Measurements from ENCODE around the gene FADS1.

FADS1 gene

DNA sequence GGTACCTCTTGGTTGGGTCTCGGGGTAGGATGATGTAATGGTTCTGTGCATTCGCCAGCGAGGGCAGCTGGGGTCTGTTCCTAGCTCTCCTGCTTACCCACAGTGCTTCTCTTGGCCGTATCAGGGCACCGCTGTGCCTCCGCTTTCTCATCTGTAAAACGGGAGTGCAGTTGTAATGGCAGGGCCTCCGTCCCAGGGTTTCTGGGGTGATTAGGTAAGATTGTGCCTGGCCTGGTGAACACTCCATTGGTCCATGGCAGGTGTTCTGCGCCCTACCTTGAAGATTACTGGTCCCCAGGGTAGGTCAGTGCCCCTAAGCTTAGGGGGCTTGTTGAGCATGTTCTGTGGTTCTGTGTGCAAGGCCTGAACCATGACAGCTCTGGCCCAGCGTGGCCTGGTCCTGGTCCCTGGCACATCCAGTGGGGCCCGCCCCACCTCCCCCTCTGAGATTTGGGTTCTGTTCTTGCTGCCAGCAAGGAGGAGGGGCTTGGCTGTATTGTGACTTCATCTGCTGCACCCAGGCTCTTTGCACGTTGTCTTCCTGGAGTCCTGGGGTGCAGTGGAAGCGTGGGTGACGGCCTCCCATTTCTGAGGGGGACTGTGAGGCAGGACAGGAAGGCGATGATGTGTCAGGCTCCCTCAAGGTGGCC is 59.5 kb downstream of the FADS1 start:
- no peak for DNase-seq

DNA sequence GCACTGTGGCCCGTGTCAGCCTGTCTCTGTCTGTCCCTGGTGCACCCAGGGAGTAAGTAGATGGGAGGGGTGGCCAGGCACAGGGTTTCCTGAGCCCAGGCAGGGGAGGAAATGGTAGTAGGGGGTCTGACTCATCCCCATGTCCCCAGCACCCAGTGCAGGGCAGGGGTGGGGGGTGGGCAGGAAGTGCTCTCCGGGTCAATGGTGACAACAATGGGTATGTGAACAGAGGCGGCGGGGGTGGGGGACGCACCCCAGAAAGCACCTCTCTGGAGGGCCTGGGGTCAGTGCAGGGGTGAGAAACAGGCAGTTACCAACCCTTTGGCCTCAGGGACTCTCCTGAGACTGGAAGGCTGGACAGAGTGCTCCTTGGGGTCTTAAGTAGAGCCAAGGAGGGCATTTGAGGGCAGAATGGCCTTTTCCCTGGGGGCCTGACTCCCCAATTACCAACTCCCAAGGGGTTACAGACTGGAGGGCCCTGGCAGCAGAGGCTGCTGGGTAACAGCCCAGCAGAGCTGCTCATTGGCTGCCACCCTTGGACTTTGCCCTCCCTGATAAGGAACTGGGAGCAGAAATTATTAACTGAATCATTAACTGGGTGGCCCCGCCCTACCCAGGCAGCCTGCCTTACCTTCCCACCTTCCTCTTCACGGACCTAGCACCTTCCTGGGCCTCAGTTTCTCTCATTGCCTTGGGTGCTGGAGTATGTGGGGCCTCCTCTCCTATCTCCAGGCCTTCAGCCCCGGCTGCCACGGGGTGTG is 60.2 kb downstream of the FADS1 start:
- no peak for DNase-seq

DNA sequence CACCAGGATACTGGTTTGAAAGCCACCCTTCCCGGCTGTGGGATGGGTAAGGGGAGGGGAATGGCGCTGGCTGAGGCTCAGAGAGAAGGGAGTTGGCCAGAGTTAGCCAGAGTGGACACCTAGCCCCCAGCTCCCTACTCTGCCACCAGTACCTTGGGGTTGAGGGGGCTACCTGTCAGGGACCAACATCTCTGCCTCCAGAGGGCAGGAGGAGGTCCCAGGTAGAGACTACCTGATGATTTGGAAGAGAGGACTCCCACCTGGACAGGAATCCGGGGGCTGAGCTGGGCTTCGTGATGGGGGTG is 60.7 kb downstream of the FADS1 start:
- no peak for DNase-seq

DNA sequence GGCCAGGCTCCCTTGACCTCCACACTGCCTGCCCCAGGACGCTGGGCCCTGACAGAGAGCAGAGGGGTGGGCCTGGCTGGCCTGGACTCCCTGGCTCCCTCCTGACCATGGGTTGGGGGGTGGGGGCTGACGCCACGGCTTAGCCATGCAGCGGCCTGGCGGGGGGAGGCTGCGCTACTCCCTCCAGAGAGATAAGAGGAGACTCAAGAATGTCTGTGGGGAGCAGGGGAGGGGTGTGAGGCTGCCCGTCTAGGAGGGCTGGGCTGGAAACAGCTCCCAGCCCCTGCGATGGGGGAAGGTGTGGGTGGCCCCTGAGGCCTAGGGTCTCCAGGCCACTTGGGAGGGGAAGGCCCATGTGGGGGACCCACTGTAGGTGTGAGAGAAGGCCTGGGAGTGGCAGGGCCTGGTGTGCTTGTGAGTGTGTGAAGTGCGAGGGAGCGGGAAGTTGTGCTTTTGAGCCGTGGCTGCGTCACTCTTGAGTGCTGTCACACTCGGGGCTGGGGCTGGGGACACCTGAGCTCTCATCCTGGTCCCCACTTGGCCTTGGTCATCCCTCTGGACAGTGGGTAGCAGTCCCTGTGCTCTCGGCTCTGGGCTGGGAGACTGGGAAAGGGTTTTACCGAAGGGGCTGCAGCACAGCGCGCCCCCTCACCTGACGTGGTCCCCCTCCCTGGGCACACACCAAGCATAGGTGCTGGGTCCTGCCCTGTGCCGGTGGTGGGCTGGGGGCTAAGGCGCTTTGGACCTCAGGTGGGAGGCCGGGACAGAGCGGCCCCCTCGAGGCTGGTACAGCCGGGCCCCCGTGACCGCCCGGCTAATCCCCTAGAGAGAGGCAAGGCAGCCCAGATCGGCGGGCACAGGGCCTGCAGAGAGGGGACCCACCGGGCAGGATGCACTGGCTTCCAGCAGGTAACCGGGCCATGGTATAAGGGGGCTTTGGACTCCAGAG is 62.0 kb downstream of the FADS1 start:
- no peak for DNase-seq

DNA sequence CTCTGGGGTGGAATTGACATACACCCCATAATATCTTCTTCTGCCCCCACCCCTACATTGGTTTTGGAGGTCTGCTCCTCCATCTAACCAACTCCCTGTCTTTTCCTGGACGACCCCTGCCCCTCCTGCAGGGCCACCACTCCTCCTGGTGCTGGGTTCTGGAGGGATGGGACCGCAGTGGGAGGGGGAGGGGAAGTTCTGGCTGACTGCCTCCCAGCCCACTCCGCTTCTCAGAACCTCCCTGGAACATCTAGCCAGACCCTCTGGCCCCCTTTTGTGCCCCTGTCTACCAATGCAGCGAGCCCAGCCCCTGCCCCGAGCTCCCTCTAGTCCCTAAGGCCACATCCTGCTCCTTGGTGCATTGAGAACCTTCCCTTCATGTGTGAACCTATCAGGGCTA is 63.1 kb downstream of the FADS1 start:
- no peak for DNase-seq

DNA sequence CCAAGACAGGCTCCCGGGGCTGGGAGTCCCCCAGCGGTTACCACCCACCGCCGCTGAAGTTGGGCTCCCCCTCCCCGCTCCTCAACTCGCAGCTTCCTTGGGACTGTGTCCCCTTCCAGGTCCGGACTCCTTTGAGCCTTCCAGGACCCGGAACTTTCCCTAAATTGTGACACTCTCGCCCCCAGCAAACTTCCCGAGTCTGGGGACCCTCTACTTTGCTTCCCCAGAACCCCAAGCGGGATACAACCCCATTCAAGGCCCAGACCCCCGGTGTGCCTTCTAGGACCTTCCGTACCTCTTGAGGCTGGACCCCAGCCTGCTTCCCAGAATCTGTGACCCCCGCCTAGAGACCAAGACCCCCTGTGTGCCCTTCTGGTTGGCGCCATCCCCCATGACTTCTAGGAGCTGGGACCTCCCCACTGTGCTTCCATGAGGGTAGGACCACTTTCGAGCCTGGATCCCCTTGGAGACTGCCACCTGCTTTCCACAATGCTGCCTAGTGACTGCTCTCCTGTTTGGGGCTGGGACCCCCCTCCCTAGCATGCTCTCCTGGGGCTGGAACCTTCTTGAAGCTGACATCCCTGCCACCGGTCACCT is 63.8 kb downstream of the FADS1 start:
- DNase-seq = no peak

DNA sequence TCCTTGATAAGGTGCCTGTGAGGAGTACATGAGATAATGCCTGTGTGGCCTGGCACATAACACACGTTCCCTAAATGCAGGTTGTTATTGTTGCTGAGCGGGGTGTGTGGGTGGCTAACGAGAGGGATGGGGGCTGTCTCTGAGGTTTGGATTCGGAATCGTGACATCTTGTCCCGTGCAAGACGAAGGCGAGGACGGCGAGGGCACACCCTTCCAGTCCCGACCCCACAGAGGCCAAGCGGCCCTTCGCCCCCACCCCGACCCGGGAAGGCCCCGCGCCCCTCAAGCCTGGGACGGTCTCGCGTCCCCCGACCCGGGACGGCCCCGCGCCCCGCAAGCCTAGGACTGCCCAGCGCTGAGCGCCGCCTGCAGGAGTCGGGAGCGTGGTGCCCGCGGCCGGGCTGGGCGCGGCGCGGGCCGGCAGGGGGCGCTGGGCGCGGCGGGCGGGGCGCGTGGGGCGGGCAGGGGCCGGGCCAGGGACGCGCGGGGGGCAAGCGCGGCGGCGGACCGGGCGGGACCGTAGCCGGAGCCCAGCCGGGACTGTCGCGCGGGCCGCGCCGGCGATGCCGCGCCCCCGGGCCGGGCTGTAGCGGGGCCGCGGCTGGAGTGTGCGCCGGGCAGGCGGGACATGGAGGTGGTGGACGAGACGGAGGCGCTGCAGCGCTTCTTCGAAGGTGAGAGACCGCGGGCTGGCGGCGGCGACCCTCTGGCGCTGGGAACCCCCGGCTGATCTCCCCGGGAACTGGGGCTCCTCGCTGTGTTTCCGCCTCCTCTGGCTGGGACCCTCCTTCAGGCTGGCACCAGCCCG is 64.5 kb downstream of the FADS1 start, which contains the start of gene MYRF:
MYRF (plus strand) TSS at position 520 of the 808 bp plus-strand sequence; CDS start at position 629, 109 bp downstream.
- peak; percentile 65 for DNase-seq

DNA sequence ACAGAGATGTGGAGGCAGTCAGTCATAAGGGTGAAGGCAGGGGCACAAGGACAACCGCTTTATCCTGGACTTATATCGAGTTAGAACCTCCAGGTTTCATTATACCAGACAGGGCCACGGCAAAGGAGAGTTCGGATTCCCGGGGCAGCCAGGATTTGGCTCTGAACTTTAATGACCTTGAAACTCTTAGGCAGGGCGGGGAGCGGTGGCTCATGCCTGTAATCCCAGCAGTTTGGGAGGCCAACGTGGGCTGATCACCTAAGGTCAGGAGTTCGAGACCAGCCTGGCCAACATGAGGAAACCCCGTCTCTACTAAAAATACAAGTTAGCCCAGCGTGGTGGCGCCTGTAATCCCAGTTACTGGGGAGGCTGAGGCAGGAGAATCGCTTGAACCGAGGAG is 65.4 kb downstream of the FADS1 start:
- DNase-seq = no peak

DNA sequence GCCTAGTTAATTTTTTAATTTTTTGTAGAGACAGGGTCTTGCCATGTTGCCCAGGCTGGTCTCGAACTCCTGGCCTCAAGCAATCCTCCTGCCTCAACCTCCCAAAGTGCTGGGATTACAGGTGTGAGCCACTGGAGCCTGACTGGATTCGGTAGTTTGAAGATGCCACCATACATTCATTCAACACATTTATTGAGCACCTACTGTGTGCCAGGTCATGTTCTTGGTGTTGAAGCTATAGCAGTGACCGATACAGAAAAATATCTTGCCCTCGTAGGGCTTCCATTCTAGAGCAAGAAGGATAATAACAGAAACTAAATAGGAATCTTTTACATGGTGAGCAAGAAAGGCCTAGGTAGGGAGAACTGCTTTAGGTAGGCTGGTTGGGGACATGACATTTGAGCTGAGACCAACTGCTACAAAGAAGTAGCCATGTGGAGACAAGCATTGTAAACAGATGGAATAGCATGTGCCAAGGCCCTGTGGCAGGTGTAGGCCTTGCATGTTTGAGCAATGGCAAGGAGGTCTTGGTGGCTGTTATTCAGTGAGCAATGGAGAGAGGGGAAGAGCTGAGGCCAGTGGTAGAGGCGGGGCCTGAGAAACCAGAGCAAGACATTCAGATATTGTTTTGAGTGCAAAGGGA is 66.1 kb downstream of the FADS1 start:
- no peak for DNase-seq

Measured in activated naive CD4-positive, alpha-beta T cell treated with anti-CD3 and anti-CD28 coated beads, Interleukin-2, amount 50 U/mL, for 16 hours (primary cell).